ENCODE results near the gene KCNE3. TPM values are rescaled to one million over a fixed set of nuclear protein-coding genes. Genes with fewer than 3 reads are reported as not detected.
"Not testable (repeated sequence)": the region's sequence is repeated elsewhere in the genome, so short reads cannot be mapped to it uniquely, and the experiment has no call there.

The KCNE3 gene
- total RNA-seq, 1 experiment from 2014 or later = not detected

DNA sequence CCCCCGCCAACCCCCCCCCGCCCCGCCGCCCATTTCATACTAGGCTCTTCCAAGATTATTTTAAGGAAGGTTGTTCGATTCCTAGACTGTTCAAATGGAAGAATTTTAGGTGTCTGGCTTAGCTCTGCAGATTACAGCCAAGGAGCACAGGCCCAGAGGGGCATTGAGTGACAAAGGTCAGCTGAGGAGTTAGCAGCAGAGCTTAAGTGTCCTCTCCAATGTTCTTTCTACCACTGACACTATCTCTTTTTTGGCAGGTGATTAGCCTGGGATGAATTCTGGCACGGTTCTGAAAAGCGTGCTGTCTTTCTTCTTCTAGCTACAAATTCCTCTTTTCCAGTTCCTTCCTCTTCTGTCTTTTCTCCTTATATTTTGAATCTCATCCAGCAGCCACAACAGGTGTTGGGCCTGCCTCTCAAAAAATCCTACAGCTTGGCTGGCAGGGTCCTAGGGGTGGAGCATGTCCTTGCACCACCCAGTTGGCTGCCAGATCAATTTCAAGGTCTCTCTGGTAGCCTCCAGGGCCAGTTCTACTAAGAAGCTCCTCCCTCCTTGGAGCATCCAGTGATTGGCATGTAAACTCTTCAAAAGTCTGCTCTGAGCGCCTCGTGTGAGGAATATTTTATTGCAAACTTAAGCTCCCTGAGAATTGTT is 23.0 kb downstream of the KCNE3 start:
- H3K36me3 ChIP-seq = no peaks in the 10 kb centered on the region
- H3K4me3 ChIP-seq = no peak overlapping the region
- H3K27ac ChIP-seq = no peak overlapping the region
- no peaks in the 10 kb centered on the region for H3K27me3 ChIP-seq (replicated peaks)
- H3K4me1 ChIP-seq (replicated peaks) = no peaks in the 10 kb centered on the region
- no peaks in the 10 kb centered on the region for H3K9me3 ChIP-seq (replicated peaks)
- no peak for DNase-seq (ENCODE audit: low read depth in 1 of 2, low spot score in 2 of 2)

DNA sequence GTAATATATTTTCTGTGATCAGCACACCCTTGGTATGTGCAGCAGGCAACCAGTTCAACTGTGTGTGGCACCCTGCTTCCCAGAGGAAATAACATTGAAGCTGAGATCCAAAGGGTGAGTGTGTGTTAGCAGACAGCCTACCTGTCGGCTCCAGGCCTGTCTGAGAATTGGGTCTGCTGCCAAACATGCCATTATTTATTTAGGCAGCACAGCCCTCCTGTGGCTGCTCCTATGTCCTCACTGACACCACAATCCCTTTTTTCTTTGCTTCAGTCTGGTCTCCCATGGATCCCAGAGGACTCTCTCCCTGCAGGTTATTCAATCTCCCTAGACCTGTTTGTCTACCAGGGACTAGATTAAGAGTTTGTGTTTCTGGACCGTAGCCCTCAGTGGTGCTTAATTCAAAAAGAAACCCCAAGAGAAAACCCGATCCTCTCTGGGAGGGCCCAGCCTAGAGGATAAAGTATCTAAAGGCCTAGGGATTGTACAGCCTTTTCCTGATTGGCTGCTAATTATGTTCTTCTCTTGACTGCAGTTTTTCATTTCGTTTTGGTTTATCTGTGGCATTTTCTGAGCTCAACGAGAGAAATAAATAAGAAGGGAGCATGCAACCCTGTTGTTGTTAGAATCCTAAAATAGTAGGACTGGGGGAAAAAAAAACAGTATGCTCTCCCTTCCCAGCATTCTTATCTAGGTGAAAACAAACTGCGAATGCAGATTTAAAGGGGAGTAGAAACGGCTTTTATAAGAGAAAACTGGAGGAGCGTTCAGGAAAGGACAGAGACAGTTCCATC is 24.1 kb downstream of the KCNE3 start:
- DNase-seq (ENCODE audit: low read depth in 1 of 2, low spot score in 2 of 2) = no peak
- no peak overlapping the region for H3K27ac ChIP-seq
- no peaks in the 10 kb centered on the region for H3K9me3 ChIP-seq (replicated peaks)
- H3K4me1 ChIP-seq (replicated peaks) = no peaks in the 10 kb centered on the region
- H3K27me3 ChIP-seq (replicated peaks) = no peaks in the 10 kb centered on the region
- no peak overlapping the region for H3K4me3 ChIP-seq
- H3K36me3 ChIP-seq = no peaks in the 10 kb centered on the region

DNA sequence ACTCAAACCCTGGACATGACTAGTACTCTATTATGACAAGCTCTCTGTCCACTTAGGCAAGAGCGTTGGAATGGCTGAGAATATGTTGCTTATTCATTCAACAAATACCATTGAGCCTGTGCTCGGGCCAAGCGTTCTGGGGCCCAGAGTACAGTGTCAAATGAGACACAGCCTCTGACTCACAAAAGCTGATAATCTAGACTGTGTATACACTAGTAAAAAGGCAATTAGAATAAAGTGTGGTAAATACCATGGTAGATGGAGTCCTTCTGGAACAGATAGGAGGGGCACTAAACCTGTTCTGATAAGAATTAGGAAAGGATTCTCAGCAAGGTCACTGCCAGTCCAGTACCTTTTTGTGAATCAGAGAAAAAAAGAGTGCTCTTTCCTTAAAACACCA is 24.7 kb downstream of the KCNE3 start:
- H3K4me3 ChIP-seq = no peak overlapping the region
- H3K36me3 ChIP-seq = no peaks in the 10 kb centered on the region
- H3K4me1 ChIP-seq (replicated peaks) = no peaks in the 10 kb centered on the region
- no peaks in the 10 kb centered on the region for H3K27me3 ChIP-seq (replicated peaks)
- DNase-seq (ENCODE audit: low read depth in 1 of 2, low spot score in 2 of 2) = no peak
- no peaks in the 10 kb centered on the region for H3K9me3 ChIP-seq (replicated peaks)
- H3K27ac ChIP-seq = no peak overlapping the region

GRCh38 chr11:74438681-74439080 is 28.7 kb downstream of the KCNE3 start:
- no peak for DNase-seq (ENCODE audit: low read depth in 1 of 2, low spot score in 2 of 2)
- H3K4me1 ChIP-seq (replicated peaks) = 0 out of 2 replicates have a peak, but pooled peaks cover 3% of the 10 kb centered on the region
- H3K9me3 ChIP-seq (replicated peaks) = no peaks in the 10 kb centered on the region
- no peaks in the 10 kb centered on the region for H3K36me3 ChIP-seq
- H3K27ac ChIP-seq = no peak overlapping the region
- no peak overlapping the region for H3K4me3 ChIP-seq
- H3K27me3 ChIP-seq (replicated peaks) = no peaks in the 10 kb centered on the region

DNA sequence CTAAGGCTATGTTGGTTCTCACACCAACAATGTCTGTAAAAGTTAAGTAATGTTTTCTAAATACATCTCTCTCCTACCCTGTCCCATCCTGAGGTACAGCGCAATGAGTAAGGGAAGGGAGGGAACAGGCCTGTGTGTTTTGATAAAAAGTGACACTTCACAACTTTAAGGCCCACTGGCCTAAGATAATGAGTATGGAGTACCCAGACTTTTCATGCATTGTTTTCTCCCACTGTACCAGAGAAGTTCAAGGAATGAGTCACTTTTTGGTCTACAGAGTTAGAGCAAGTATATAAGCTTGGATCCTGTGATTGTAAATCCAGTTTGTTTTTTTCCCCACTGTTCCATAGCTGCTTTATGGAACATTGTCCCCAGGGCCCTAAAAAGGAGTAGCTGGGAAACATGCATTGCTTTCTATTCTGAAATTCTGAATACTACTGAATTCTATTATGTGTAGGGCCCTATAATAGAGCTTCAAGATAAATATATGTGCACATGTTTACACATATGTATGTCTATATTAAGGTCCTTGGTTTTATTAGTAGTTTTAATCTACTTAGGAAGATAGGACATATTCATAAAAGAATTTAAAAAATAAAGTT is 29.8 kb downstream of the KCNE3 start:
- no peaks in the 10 kb centered on the region for H3K27me3 ChIP-seq (replicated peaks)
- H3K27ac ChIP-seq = no peak overlapping the region
- no peak overlapping the region for H3K4me3 ChIP-seq
- no peaks in the 10 kb centered on the region for H3K9me3 ChIP-seq (replicated peaks)
- no peaks in the 10 kb centered on the region for H3K36me3 ChIP-seq
- peak in 1 of 2 experiments; percentile 7 for DNase-seq (ENCODE audit: low read depth in 1 of 2, low spot score in 2 of 2)
- H3K4me1 ChIP-seq (replicated peaks) = 0 out of 2 replicates have a peak, but pooled peaks cover 3% of the 10 kb centered on the region

GRCh38 chr11:74434528-74434927 is 32.8 kb downstream of the KCNE3 start:
- H3K4me1 ChIP-seq (replicated peaks) = 0 out of 2 replicates have a peak, but pooled peaks cover 3% of the 10 kb centered on the region
- H3K4me3 ChIP-seq = no peak overlapping the region
- DNase-seq (ENCODE audit: low read depth in 1 of 2, low spot score in 2 of 2) = no peak
- no peaks in the 10 kb centered on the region for H3K9me3 ChIP-seq (replicated peaks)
- no peaks in the 10 kb centered on the region for H3K36me3 ChIP-seq
- no peaks in the 10 kb centered on the region for H3K27me3 ChIP-seq (replicated peaks)
- H3K27ac ChIP-seq = no peak overlapping the region

DNA sequence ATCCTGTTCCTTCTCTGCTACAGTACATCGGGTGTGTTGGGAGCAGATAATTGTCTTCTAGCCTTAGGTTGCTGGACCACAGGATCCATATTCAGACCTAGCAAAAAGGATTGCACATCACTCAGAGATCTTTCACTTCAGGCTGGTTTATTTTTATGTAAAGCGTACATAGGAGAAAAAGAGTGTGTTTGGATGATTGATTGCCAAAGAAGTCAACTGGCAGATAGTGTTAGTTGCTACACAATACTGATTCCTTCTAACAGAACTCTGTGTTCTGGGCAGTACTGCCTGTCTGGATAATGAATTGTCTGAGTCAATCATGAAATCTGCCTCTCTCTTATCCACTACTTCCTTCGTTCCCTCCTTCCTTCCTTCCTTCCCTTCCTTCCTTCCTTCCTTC is 38.1 kb downstream of the KCNE3 start:
- no peaks in the 10 kb centered on the region for H3K36me3 ChIP-seq
- H3K27ac ChIP-seq = no peak overlapping the region
- DNase-seq (ENCODE audit: low read depth in 1 of 2, low spot score in 2 of 2) = no peak
- H3K4me1 ChIP-seq (replicated peaks) = no peaks in the 10 kb centered on the region
- H3K4me3 ChIP-seq = no peak overlapping the region
- no peaks in the 10 kb centered on the region for H3K27me3 ChIP-seq (replicated peaks)
- H3K9me3 ChIP-seq (replicated peaks) = no peaks in the 10 kb centered on the region

GRCh38 chr11:74427384-74427886 is 39.9 kb downstream of the KCNE3 start:
- H3K36me3 ChIP-seq = no peaks in the 10 kb centered on the region
- DNase-seq (ENCODE audit: low read depth in 1 of 2, low spot score in 2 of 2) = no peak
- H3K4me3 ChIP-seq = no peak overlapping the region

GRCh38 chr11:74425100-74425499 is 42.2 kb downstream of the KCNE3 start:
- DNase-seq (ENCODE audit: low read depth in 1 of 2, low spot score in 2 of 2) = no peak
- Histone ChIP-seq H3K27ac (no peak overlapping the region), H3K36me3 (no peaks in the 10 kb centered on the region), H3K9me3 (replicated peaks) (no peaks in the 10 kb centered on the region), H3K27me3 (replicated peaks) (no peaks in the 10 kb centered on the region), H3K4me1 (replicated peaks) (no peaks in the 10 kb centered on the region), H3K4me3 (no peak overlapping the region)

More at GRCh38 chr11:74427384-74427886, 39.9 kb downstream of the KCNE3 start:
- Histone ChIP-seq H3K4me1 (replicated peaks) (no peaks in the 10 kb centered on the region), H3K27me3 (replicated peaks) (no peaks in the 10 kb centered on the region), H3K27ac (no peak overlapping the region), H3K9me3 (replicated peaks) (no peaks in the 10 kb centered on the region)

- H3K9me3 ChIP-seq (replicated peaks) = no peaks in the 10 kb centered on the region
- H3K36me3 ChIP-seq = no peaks in the 10 kb centered on the region
- H3K4me1 ChIP-seq (replicated peaks) = peaks cover 19% of the 10 kb centered on the region
- no peaks in the 10 kb centered on the region for H3K27me3 ChIP-seq (replicated peaks)
- peak in 1 of 2 experiments; percentile 64 for DNase-seq (ENCODE audit: low read depth in 1 of 2, low spot score in 2 of 2)
- H3K27ac ChIP-seq = peak overlapping the region; percentile 57
- H3K4me3 ChIP-seq = no peak overlapping the region
These were observed 48.8 kb downstream of the KCNE3 start for GRCh38 chr11:74418509-74418895.

DNA sequence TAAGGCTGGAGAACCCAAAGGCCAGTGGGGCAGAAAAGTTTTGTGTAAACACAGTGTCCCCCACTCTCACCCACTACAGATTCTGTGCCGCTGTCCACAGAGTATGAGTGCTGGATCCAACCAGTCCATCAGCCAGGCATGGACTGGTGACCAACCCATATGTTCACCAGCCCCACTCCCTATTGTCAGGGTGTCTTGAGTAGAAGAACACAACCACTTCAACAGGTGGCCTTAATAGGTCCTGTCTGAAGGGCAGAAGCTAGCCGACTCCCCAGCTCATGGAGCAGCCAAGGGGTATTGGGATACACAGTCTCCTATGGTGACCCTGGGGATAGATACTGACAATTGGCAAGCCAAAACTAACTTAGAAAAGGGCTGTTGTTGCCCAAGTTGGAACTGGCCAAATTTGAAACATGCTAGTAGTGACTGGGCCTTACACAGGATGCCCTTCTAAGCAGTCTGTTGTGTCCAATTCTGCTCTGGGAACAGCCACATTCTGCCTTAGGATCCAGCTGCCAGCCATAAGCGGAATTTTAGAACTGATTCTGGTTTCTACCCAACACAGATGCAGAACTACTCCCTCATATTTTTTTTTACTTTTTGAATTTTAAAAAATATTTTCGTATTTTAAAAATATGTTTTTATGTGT is 49.4 kb downstream of the KCNE3 start:
- no peak overlapping the region for H3K4me3 ChIP-seq
- H3K36me3 ChIP-seq = no peaks in the 10 kb centered on the region
- H3K4me1 ChIP-seq (replicated peaks) = peaks cover 19% of the 10 kb centered on the region
- H3K9me3 ChIP-seq (replicated peaks) = no peaks in the 10 kb centered on the region
- no peak for DNase-seq (ENCODE audit: low read depth in 1 of 2, low spot score in 2 of 2)
- H3K27me3 ChIP-seq (replicated peaks) = no peaks in the 10 kb centered on the region
- H3K27ac ChIP-seq = peak overlapping the region; percentile 57

- Histone ChIP-seq H3K4me1 (replicated peaks) (peaks cover 19% of the 10 kb centered on the region), H3K27me3 (replicated peaks) (no peaks in the 10 kb centered on the region), H3K9me3 (replicated peaks) (no peaks in the 10 kb centered on the region), H3K36me3 (no peaks in the 10 kb centered on the region), H3K27ac (peak overlapping the region; percentile 57), H3K4me3 (no peak overlapping the region)
- DNase-seq (ENCODE audit: low read depth in 1 of 2, low spot score in 2 of 2) = peak in 1 of 2 experiments; percentile 16
These were observed 50.0 kb downstream of the KCNE3 start for GRCh38 chr11:74417379-74417804.

GRCh38 chr11:74416974-74417373 is 50.4 kb downstream of the KCNE3 start:
- not testable (repeated sequence) for H3K4me3 ChIP-seq; DNase-seq (ENCODE audit: low read depth in 1 of 2, low spot score in 2 of 2)

More at GRCh38 chr11:74416974-74417373, 50.4 kb downstream of the KCNE3 start:
- not testable (repeated sequence) for H3K27me3 ChIP-seq (replicated peaks); H3K27ac ChIP-seq; H3K9me3 ChIP-seq (replicated peaks); H3K36me3 ChIP-seq
- H3K4me1 ChIP-seq (replicated peaks) = peaks cover 19% of the 10 kb centered on the region
